HUES48 (cell line): Measurements from ENCODE around the gene KIF26B.

Source experiments
- H3K27ac ChIP-seq: one replicate; pipeline ENCODE4 v1.7.0; 2013; ENCODE audit warnings: low read depth, low read length, inconsistent platforms
- H3K27me3 ChIP-seq: 2 replicates; pipeline ENCODE4 v1.6.1; 2013; ENCODE audit warnings: mild to moderate bottlenecking, low read length; ENCODE audit not compliant: control insufficient read depth, insufficient read depth
- H3K36me3 ChIP-seq: 2 replicates; pipeline ENCODE4 v1.6.1; 2013; ENCODE audit warnings: low read length; ENCODE audit not compliant: control insufficient read depth, insufficient read depth
- H3K4me1 ChIP-seq: 2 replicates; pipeline ENCODE4 v1.6.1; 2013; ENCODE audit warnings: mild to moderate bottlenecking, low read length; ENCODE audit not compliant: control insufficient read depth, insufficient read depth
- H3K4me3 ChIP-seq: 2 replicates; pipeline ENCODE4 v1.5.1; 2013; ENCODE audit warnings: mild to moderate bottlenecking, low read depth, low read length
- H3K9ac ChIP-seq: 2 replicates; pipeline ENCODE4 v1.6.1; 2013; ENCODE audit warnings: mild to moderate bottlenecking, low read depth, low read length, moderate library complexity
- H3K9me3 ChIP-seq: 2 replicates; pipeline ENCODE4 v1.6.1; 2013; ENCODE audit warnings: low read length; ENCODE audit not compliant: control insufficient read depth, insufficient read depth

KIF26B gene

DNA sequence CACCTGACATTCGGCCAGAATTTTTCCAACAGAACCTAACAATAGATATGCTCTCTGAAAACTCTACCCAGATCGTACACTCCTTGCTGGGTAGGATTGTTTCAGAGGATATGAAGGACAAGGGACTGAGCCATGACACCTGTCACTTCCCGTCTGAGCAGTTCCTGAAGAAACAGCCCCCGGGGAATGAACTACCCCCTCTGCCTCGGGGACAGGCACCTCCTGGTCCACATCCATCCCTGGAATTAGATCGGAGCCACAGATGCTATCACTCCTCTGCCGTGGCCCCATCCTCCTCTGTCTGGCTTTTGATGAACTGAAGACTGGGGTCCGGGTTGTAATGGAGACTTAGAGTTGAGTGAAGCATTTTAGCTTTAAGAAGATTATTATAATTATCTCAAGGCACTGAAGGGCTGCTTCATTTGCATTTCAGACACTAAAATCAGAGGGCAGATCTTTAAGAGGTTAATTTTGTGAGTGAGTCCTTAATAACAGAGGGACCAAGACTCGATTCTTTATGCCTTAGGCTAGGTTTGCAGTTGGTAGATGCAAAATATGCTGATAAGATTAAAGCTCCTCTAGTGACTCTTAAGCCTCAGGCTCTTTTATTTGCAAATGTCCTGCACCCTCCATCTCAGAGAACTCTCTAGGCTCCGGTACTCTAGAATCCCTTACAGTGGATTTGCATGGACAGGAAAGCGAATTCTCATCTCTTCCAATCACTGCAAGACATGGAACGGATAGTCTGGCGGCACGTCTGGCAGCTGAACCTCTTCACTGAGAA is 333.8 kb downstream of the KIF26B start:
- Histone ChIP-seq H3K36me3 (no peaks in the 10 kb centered on the region), H3K9ac (no peak overlapping the region), H3K4me3 (no peak overlapping the region), H3K27ac (no peak overlapping the region), H3K4me1 (peaks cover 22% of the 10 kb centered on the region), H3K27me3 (no peaks in the 10 kb centered on the region), H3K9me3 (no peaks in the 10 kb centered on the region)

DNA sequence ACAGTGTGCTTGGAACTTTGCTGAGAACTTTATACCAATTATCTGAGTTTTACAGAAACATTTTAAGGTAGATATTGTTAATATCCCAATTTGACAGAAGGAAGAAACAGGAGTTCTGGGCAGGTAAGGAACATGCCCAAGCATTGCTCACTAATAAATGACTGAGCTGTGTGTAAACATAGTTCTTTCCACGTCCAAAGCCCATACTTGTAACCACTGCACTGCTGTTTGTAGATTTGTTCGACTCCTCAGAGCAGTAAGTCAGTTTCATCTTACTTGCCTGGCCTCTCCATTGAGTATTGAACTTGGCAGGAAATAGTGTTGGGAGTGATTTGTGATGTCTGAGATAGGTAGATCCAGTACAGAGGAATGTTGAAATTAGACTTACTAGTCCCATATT is 335.1 kb downstream of the KIF26B start:
- Histone ChIP-seq H3K4me1 (peaks cover 13% of the 10 kb centered on the region), H3K36me3 (no peaks in the 10 kb centered on the region), H3K27me3 (no peaks in the 10 kb centered on the region), H3K27ac (no peak overlapping the region), H3K9me3 (no peaks in the 10 kb centered on the region), H3K4me3 (no peak overlapping the region), H3K9ac (no peak overlapping the region)

DNA sequence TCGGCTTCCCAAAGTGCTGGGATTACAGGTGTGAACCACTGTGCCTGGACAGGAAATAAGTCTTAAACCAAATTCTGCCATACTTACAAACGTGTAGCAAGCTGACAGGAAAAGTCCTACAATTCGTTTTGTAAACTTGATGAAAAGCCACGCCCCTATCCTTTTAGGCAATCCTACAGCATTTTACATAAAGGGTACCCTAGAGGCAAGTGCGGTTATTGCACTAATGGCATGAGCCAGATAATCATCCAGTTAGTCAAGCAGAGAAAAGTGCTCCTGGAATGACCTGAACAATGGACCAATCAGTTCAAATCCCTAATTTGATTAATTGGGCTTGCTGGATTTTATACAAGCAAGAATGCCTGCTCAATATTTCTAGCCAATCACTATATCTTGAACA is 338.2 kb downstream of the KIF26B start:
- no peaks in the 10 kb centered on the region for H3K9me3 ChIP-seq
- no peak overlapping the region for H3K9ac ChIP-seq
- H3K4me3 ChIP-seq, result no peak overlapping the region
- peaks cover 13% of the 10 kb centered on the region for H3K4me1 ChIP-seq
- H3K27ac ChIP-seq, result no peak overlapping the region
- no peaks in the 10 kb centered on the region for H3K36me3 ChIP-seq
- H3K27me3 ChIP-seq, result no peaks in the 10 kb centered on the region

- Histone ChIP-seq H3K36me3 (no peaks in the 10 kb centered on the region), H3K9ac (no peak overlapping the region), H3K27ac (no peak overlapping the region), H3K27me3 (no peaks in the 10 kb centered on the region), H3K4me1 (no peaks in the 10 kb centered on the region), H3K9me3 (no peaks in the 10 kb centered on the region), H3K4me3 (no peak overlapping the region)
Measured at GRCh38 chr1:245495681-245496080, 340.9 kb downstream of the KIF26B start.

DNA sequence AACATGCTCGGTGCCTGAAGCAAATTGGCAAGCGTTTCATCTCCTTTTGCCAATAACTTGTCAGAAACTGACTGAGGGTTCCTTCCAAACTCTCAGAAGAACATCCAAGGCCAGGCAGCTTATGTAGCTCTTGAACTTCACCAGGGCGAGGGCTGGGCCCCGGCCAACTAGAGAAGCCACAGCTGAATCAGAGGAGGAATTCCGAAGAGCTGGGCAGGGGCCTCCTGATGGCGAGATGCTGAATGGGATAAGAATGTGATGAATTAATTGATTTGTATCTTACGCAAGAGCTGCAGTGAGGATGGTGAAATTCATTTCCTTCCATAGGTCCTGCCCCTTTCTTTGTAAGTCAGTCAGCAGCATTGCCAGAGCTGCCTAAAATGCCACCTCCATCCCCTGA is 345.8 kb downstream of the KIF26B start:
- Histone ChIP-seq H3K4me1 (no peaks in the 10 kb centered on the region), H3K27ac (no peak overlapping the region), H3K36me3 (no peaks in the 10 kb centered on the region), H3K9me3 (no peaks in the 10 kb centered on the region), H3K4me3 (no peak overlapping the region), H3K27me3 (no peaks in the 10 kb centered on the region), H3K9ac (no peak overlapping the region)

DNA sequence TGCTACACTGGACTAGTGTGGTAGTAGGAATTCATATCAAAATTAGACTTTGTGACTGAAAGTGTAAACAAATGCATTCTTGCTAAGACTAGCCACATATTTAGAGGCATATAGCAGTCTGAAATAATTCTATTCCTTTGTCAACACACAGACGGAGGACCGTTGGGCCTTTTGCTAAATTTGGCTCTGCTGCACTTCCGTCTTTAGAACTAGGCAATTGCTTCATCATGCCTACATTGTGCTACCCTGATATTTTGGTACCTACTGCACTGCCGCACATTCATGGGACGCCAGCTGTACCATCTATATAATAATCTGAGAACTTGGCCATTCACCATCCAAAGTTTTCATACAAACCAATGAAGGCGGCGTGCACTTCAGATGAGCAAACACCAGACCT is 346.8 kb downstream of the KIF26B start:
- H3K27ac ChIP-seq, result no peak overlapping the region
- H3K9ac ChIP-seq, result no peak overlapping the region
- no peak overlapping the region for H3K4me3 ChIP-seq
- H3K4me1 ChIP-seq, result no peaks in the 10 kb centered on the region
- no peaks in the 10 kb centered on the region for H3K27me3 ChIP-seq
- no peaks in the 10 kb centered on the region for H3K9me3 ChIP-seq
- no peaks in the 10 kb centered on the region for H3K36me3 ChIP-seq

GRCh38 chr1:245503548-245503947 is 348.8 kb downstream of the KIF26B start:
- Histone ChIP-seq H3K9me3 (no peaks in the 10 kb centered on the region), H3K27ac (no peak overlapping the region)

DNA sequence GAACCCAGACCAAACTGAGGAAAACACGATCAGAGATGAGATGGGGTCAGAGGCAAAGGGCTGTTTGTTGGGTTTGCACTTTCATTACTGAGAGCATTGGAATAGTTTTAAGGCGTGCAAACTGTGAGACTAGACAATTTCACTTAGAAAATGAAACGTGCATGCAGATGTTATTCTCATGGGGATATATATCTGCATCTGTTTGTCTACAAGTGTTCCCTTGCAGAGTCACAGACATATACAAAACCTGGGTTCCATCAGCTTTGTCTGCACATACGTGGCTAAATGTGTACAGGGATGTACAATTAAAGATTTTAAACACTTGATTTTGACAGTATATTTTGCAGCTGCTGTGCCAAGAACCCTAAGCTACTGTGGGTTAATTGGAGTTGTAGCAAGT is 355.4 kb downstream of the KIF26B start:
- Histone ChIP-seq H3K36me3 (no peaks in the 10 kb centered on the region), H3K27me3 (no peaks in the 10 kb centered on the region), H3K4me3 (no peak overlapping the region), H3K9me3 (no peaks in the 10 kb centered on the region), H3K27ac (no peak overlapping the region), H3K9ac (no peak overlapping the region), H3K4me1 (peaks cover 18% of the 10 kb centered on the region)

More at GRCh38 chr1:245503548-245503947, 348.8 kb downstream of the KIF26B start:
- Histone ChIP-seq H3K4me1 (no peaks in the 10 kb centered on the region), H3K27me3 (no peaks in the 10 kb centered on the region), H3K4me3 (no peak overlapping the region), H3K9ac (no peak overlapping the region), H3K36me3 (no peaks in the 10 kb centered on the region)

DNA sequence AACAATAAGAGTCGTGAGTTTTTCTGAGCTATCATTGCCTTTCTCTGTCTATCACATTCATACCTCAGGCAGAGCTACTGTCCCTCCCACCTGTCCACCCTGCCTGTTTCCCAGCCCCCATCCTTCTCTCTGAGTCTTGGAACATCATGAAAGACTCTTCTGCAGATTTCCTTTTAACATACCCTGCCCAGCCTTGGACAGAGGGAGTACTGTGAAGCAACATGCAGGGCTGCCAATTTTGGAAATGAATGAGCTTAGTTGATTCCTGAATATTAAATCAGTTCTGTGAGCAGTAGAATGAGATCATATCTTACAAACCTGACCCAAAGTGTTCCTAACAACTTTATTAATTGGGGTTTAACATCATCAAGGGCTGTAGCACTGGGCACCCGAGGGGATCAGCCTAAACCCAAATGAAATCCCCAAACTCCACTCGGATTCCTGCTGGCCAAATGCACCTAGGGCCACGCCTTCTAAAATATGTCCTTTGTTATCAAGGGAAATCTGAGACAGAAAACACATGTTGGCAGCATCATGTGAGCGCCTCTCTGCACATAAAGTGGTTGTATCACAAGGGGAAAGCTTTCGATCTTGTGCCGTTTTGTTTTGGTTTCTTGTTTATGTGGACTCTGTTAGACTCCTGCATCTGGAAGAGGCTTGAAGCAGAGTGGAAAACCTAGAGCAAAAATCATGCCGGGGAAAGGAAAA is 357.6 kb downstream of the KIF26B start:
- Histone ChIP-seq H3K36me3 (no peaks in the 10 kb centered on the region), H3K27ac (no peak overlapping the region), H3K4me3 (no peak overlapping the region), H3K27me3 (no peaks in the 10 kb centered on the region), H3K9ac (no peak overlapping the region), H3K9me3 (no peaks in the 10 kb centered on the region), H3K4me1 (peaks cover 18% of the 10 kb centered on the region)

DNA sequence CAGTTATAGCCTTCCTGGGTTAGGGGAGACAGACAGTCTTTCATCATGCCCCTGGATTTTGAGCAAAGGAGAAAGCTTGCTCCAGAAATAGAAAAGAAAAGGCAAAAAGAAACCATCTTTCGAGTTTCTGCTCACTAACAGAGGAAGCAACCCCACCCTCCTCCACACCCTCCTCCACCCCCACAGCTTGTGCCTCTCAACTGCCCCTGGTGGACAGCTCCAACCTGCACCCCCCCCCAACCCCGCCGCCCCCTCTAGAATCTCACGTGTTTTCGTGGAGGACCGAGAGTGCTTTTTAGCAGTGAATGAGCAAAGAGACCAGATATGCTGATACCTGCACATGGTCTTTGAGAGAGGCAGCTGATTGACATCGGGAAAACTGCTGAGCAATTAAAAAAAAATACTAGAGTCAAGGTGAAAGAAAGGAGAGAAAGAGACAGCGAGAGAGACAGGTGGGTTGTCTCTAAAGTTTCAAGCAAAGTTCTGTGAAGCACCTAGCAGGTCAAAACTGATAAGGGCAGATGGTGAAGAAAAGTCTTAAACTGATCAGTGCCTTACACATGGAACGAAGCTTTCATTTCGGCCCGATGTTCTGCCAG is 358.3 kb downstream of the KIF26B start:
- H3K27ac ChIP-seq, result no peak overlapping the region
- H3K9ac ChIP-seq, result no peak overlapping the region
- H3K36me3 ChIP-seq, result no peaks in the 10 kb centered on the region
- H3K4me1 ChIP-seq, result peaks cover 18% of the 10 kb centered on the region
- H3K27me3 ChIP-seq, result no peaks in the 10 kb centered on the region
- no peaks in the 10 kb centered on the region for H3K9me3 ChIP-seq
- no peak overlapping the region for H3K4me3 ChIP-seq

DNA sequence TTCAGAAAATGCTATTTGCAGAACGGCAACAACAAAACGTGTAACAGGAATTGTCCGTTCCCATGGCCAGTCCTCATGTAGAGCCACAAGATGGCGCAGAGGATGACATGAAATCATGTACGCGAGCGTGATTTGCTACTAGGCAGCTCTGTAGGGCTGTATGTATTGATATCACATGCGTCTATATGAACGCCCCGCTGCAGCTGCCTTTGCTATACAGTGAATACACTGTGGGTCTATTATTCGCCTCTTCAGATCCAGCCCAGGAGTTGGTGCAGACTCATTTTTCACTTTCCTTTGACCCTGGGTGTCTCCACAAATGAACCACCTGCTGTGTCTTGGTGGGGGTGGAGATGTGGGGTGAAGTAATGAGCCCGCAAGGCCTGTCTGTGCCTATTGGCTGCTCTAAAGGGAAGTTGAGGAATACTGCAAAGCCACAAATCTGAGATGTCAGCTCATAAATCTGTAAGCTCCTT is 361.5 kb downstream of the KIF26B start:
- no peak overlapping the region for H3K9ac ChIP-seq
- H3K9me3 ChIP-seq, result no peaks in the 10 kb centered on the region

More for the DNA sequence above, 361.5 kb downstream of the KIF26B start:
- Histone ChIP-seq H3K27me3 (no peaks in the 10 kb centered on the region), H3K27ac (no peak overlapping the region), H3K36me3 (no peaks in the 10 kb centered on the region), H3K4me1 (peaks cover 10% of the 10 kb centered on the region), H3K4me3 (no peak overlapping the region)
